HepG2 (cell line): ENCODE data around the gene CLASP1.

Experiments
- MYNN ChIP-seq: sonication (generic); formaldehyde crosslinking; IDR thresholded peaks from 2 replicates; pipeline ENCODE4 v1.4.0; 2020; ENCODE audit warnings: mild to moderate bottlenecking, low read depth, missing genetic modification reagents
- PCBP2 ChIP-seq: fragments of 200-400 bp; formaldehyde crosslinking; optimal IDR thresholded peaks from 2 replicates; pipeline ENCODE3; 2018; ENCODE audit warnings: low read length, low read depth; ENCODE audit not compliant: poor library complexity, severe bottlenecking
- SUZ12 ChIP-seq: fragments of 150-350 bp; IDR thresholded peaks from 2 replicates; pipeline ENCODE4 v1.6.1; 2014; ENCODE audit warnings: low read depth, low read length
- ZFP41 ChIP-seq: sonication (generic); formaldehyde crosslinking; IDR thresholded peaks from 2 replicates; pipeline ENCODE4 v1.4.0; 2020; ENCODE audit warnings: mild to moderate bottlenecking, missing genetic modification reagents, borderline replicate concordance
- TF ChIP-seq, protein P1 (sequence below): IDR thresholded peaks from 2 replicates; pipeline ENCODE4 v1.6.1; 2016; ENCODE audit warnings: control low read depth
- TF ChIP-seq, protein P2 (sequence below): sonication (generic); formaldehyde crosslinking; IDR thresholded peaks from 2 replicates; pipeline ENCODE4 v1.5.0; 2020; ENCODE audit warnings: mild to moderate bottlenecking, missing genetic modification reagents, moderate library complexity

DNA sequence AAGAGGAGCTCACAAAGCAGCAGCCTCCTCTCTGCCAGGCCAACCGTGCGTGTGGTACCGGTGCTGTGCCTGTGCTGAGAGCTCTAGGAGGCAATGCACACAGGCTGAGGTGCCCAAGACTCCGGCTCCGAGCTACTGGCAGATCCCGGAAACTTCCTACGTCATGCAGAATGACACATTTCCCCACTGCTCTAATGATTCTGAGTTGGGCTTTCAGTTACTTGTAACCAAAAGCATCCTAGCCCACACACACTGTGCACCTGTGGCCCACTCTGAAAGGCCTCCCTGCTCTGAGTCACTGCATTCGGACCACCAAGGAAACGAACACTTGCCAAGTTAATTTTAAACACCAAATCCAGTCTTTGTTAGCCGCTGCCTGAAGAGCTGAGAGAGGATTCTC lies 127.9 kb downstream of the CLASP1 start:
- TF ChIP-seq MYNN (CRISPR knock-in tag) (no peak), ZFP41 (CRISPR knock-in tag) (no peak), SUZ12 (no peak), PCBP2 (no peak)
- TF ChIP-seq, protein P1, sequence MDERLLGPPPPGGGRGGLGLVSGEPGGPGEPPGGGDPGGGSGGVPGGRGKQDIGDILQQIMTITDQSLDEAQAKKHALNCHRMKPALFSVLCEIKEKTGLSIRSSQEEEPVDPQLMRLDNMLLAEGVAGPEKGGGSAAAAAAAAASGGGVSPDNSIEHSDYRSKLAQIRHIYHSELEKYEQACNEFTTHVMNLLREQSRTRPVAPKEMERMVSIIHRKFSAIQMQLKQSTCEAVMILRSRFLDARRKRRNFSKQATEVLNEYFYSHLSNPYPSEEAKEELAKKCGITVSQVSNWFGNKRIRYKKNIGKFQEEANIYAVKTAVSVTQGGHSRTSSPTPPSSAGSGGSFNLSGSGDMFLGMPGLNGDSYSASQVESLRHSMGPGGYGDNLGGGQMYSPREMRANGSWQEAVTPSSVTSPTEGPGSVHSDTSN = no peak
- TF ChIP-seq, protein P2, sequence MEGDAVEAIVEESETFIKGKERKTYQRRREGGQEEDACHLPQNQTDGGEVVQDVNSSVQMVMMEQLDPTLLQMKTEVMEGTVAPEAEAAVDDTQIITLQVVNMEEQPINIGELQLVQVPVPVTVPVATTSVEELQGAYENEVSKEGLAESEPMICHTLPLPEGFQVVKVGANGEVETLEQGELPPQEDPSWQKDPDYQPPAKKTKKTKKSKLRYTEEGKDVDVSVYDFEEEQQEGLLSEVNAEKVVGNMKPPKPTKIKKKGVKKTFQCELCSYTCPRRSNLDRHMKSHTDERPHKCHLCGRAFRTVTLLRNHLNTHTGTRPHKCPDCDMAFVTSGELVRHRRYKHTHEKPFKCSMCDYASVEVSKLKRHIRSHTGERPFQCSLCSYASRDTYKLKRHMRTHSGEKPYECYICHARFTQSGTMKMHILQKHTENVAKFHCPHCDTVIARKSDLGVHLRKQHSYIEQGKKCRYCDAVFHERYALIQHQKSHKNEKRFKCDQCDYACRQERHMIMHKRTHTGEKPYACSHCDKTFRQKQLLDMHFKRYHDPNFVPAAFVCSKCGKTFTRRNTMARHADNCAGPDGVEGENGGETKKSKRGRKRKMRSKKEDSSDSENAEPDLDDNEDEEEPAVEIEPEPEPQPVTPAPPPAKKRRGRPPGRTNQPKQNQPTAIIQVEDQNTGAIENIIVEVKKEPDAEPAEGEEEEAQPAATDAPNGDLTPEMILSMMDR (CRISPR knock-in tag) = no peak
